ENCODE results near the gene MYO18B.

The MYO18B gene

GRCh38 chr22:25987948-25988347, 246.0 kb downstream of the MYO18B start:
- DNase-seq (ENCODE audit: low read depth): peak; percentile 24
- TF ChIP-seq, protein P1, sequence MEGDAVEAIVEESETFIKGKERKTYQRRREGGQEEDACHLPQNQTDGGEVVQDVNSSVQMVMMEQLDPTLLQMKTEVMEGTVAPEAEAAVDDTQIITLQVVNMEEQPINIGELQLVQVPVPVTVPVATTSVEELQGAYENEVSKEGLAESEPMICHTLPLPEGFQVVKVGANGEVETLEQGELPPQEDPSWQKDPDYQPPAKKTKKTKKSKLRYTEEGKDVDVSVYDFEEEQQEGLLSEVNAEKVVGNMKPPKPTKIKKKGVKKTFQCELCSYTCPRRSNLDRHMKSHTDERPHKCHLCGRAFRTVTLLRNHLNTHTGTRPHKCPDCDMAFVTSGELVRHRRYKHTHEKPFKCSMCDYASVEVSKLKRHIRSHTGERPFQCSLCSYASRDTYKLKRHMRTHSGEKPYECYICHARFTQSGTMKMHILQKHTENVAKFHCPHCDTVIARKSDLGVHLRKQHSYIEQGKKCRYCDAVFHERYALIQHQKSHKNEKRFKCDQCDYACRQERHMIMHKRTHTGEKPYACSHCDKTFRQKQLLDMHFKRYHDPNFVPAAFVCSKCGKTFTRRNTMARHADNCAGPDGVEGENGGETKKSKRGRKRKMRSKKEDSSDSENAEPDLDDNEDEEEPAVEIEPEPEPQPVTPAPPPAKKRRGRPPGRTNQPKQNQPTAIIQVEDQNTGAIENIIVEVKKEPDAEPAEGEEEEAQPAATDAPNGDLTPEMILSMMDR (IDR thresholded peaks at IDR 0.05; ENCODE audit: low read depth, low read length, missing control alignments): no peak
- H3K4me3 ChIP-seq (ENCODE audit: low read depth, low read length): no peak overlapping the region

GRCh38 chr22:25990940-25991339, 249.0 kb downstream of the MYO18B start:
- H3K4me3 ChIP-seq (ENCODE audit: low read depth, low read length): no peak overlapping the region
- TF ChIP-seq, protein P1 (IDR thresholded peaks at IDR 0.05; ENCODE audit: low read depth, low read length, missing control alignments): no peak
- DNase-seq (ENCODE audit: low read depth): no peak

GRCh38 chr22:25992331-25992730, 250.3 kb downstream of the MYO18B start:
- no peak overlapping the region for H3K4me3 ChIP-seq (ENCODE audit: low read depth, low read length)
- TF ChIP-seq, protein P1 (IDR thresholded peaks at IDR 0.05; ENCODE audit: low read depth, low read length, missing control alignments): no peak
- DNase-seq (ENCODE audit: low read depth): no peak

DNA sequence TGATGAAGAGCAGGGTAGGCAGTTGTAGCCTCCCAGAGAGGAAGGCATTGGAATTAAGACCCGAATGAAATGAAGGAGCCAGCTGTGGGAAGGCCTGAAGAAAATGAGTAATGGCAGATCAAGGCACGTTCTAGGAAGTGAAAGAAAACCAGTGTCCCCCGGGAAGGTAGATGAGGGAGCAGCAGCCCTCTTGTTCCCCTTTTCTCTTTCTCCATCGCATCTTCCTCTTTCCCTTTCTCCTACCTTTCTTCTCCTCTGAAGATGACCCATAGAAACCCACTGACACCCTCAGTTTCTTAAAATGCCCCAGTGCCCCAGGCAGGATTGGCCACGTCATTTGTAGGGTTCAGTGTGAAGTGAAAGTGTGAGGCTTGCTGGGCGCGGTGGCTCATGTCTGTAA, 254.7 kb downstream of the MYO18B start:
- no peak for DNase-seq (ENCODE audit: low read depth)

GRCh38 chr22:25997886-25998775, 256.1 kb downstream of the MYO18B start:
- no peak overlapping the region for H3K4me3 ChIP-seq (ENCODE audit: low read depth, low read length)
- TF ChIP-seq, protein P1 (IDR thresholded peaks at IDR 0.05; ENCODE audit: low read depth, low read length, missing control alignments): no peak
- no peak for DNase-seq (ENCODE audit: low read depth)

More for the DNA sequence above, 254.7 kb downstream of the MYO18B start:
- no peak overlapping the region for H3K4me3 ChIP-seq (ENCODE audit: low read depth, low read length)
- TF ChIP-seq, protein P1 (IDR thresholded peaks at IDR 0.05; ENCODE audit: low read depth, low read length, missing control alignments): no peak

DNA sequence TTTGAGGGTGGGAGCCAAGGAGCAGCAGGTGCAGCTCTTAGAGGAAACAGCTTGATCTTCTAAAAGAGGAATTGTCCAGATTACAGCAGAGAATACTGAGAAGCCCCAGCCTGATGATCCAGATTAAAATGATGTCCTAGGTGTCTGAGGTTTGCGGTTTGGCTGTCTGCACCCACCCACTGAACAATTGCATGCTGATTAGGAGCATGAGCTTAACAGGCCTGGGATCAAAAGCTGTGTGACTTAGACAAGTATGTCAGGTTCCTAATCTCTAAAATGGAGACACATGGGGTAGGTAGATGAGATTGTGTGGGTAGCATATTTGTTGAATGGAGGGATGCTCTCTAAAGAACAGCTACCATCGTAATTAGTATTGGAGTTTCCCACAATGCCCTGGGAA, 260.5 kb downstream of the MYO18B start:
- no peak overlapping the region for H3K4me3 ChIP-seq (ENCODE audit: low read depth, low read length)
- TF ChIP-seq, protein P1 (IDR thresholded peaks at IDR 0.05; ENCODE audit: low read depth, low read length, missing control alignments): no peak
- no peak for DNase-seq (ENCODE audit: low read depth)

DNA sequence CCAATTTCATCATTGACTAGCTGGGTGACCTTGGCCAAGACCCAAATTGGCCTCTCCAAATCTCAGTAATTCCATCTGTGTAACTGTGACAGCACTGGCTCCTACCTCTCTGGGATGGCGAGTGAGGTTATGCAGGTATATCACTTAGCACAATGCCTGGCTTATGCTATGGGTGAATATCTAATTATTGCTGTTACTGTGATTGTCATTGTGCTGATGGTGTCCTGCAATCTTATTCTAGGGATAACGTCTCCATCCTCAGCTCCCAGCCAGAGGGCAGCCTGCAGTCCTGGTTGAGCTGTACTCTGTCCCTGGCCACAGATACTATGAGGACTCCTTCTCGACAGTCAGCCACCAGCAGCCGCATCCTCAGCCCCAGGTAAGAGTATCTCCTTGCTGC, 262.5 kb downstream of the MYO18B start:
- TF ChIP-seq, protein P1 (IDR thresholded peaks at IDR 0.05; ENCODE audit: low read depth, low read length, missing control alignments): no peak
- DNase-seq (ENCODE audit: low read depth): no peak
- H3K4me3 ChIP-seq (ENCODE audit: low read depth, low read length): no peak overlapping the region

All from GM12864 (cell line).